Mammary epithelial cell (primary cell): Measurements from ENCODE around the gene VIPR2.

Source experiments
- EZH2 ChIP-seq: IDR thresholded peaks from 2 replicates; pipeline ENCODE4 v1.6.1; 2012; ENCODE audit warnings: low read length, inconsistent platforms, borderline replicate concordance
- TF ChIP-seq, protein P1 (sequence below), 2 donors: IDR thresholded peaks in 1 of 2; conservative IDR thresholded peaks in 1 of 2; 2 replicates each; pipeline ENCODE4 v1.5.1; 2011 to 2012; ENCODE audit warnings: inconsistent platforms in 2 of 2, low read length in 2 of 2, mild to moderate bottlenecking in 2 of 2, control low read depth in 1 of 2, low read depth in 1 of 2; ENCODE audit not compliant: insufficient read depth in 1 of 2; ENCODE audit errors: extremely low read depth in 1 of 2

DNA sequence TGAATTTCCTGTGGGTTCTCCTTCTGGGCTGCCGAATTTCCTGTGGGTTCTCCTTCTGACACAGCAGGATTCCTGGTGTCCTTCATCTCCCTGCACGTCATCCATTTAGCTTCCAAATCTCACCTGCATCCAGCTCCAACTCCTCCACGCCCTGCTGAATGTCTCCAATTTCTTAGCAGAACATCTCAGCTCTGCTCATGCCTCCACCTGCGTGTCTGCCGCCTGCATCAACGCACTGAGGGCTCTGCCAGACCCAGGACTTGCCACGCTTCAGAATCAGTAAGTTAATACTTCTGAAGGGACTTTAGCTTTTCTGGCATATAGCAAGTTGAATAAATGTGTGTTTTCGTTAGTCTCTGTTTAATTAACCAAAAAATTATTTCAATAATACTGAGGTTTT is 31.1 kb upstream of the VIPR2 start:
- TF ChIP-seq, protein P1, sequence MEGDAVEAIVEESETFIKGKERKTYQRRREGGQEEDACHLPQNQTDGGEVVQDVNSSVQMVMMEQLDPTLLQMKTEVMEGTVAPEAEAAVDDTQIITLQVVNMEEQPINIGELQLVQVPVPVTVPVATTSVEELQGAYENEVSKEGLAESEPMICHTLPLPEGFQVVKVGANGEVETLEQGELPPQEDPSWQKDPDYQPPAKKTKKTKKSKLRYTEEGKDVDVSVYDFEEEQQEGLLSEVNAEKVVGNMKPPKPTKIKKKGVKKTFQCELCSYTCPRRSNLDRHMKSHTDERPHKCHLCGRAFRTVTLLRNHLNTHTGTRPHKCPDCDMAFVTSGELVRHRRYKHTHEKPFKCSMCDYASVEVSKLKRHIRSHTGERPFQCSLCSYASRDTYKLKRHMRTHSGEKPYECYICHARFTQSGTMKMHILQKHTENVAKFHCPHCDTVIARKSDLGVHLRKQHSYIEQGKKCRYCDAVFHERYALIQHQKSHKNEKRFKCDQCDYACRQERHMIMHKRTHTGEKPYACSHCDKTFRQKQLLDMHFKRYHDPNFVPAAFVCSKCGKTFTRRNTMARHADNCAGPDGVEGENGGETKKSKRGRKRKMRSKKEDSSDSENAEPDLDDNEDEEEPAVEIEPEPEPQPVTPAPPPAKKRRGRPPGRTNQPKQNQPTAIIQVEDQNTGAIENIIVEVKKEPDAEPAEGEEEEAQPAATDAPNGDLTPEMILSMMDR (conservative IDR thresholded peaks at IDR 0.05 in 1 of 2, IDR thresholded peaks at IDR 0.05 in 1 of 2; ENCODE audit: extremely low read depth in 1 of 2, insufficient read depth in 1 of 2, low read depth in 1 of 2, low read length in 2 of 2): no peak
- no peak for TF ChIP-seq EZH2
